Neural cell (in vitro differentiated cells): ENCODE data around the gene GASK1A. TPM values are rescaled to one million over a fixed set of nuclear protein-coding genes. Genes with fewer than 3 reads are reported as not detected.

Experiments
- H2AFZ ChIP-seq: fragments of 200-600, 300-800 bp; sonication (generic), shearing (Covaris generic); 2 replicates; pipeline ENCODE4 v1.6.0; 2014; ENCODE audit warnings: low read depth, mild to moderate bottlenecking, antibody characterized with exemption, low read length, moderate library complexity
- H3F3A ChIP-seq: fragments of 200-600 bp; shearing (Covaris generic); 2 replicates; pipeline ENCODE4 v1.6.1; 2016; ENCODE audit warnings: mild to moderate bottlenecking, moderate library complexity, mixed read lengths, antibody characterized with exemption, low read length; ENCODE audit not compliant: insufficient read depth, poor library complexity, severe bottlenecking
- H3K27ac ChIP-seq: fragments of 200-600, 300-800 bp; sonication (generic), shearing (Covaris generic); 2 replicates; pipeline ENCODE4 v1.5.1; 2014; ENCODE audit warnings: mild to moderate bottlenecking, low read length, moderate library complexity
- H3K27me3 ChIP-seq: fragments of 300-800, 200-600 bp; sonication (generic), shearing (Covaris generic); 2 replicates; pipeline ENCODE4 v1.6.0; 2014; ENCODE audit warnings: mild to moderate bottlenecking, low read depth, low read length, moderate library complexity; ENCODE audit not compliant: insufficient read depth
- H3K36me3 ChIP-seq: fragments of 300-800, 200-600 bp; sonication (generic), shearing (Covaris generic); 2 replicates; pipeline ENCODE4 v1.5.1; 2014; ENCODE audit warnings: mild to moderate bottlenecking, antibody characterized with exemption, low read length, moderate library complexity; ENCODE audit not compliant: insufficient read depth
- H3K4me2 ChIP-seq: fragments of 300-800, 200-600 bp; sonication (generic), shearing (Covaris generic); 2 replicates; pipeline ENCODE4 v1.6.0; 2014; ENCODE audit warnings: mild to moderate bottlenecking, low read length
- H3K4me3 ChIP-seq: fragments of 300-800, 200-600 bp; sonication (generic), shearing (Covaris generic); 2 replicates; pipeline ENCODE4 v1.5.1; 2014; ENCODE audit warnings: mild to moderate bottlenecking, low read length, moderate library complexity
- H3K79me2 ChIP-seq: fragments of 200-600 bp; shearing (Covaris generic); replicated peaks from 2 replicates; pipeline ENCODE4 v1.6.0; 2014; ENCODE audit warnings: mild to moderate bottlenecking, low read length, moderate library complexity; ENCODE audit not compliant: insufficient read depth
- H3K9ac ChIP-seq: fragments of 300-800, 200-600 bp; sonication (generic), shearing (Covaris generic); 2 replicates; pipeline ENCODE4 v1.6.1; 2016; ENCODE audit warnings: mild to moderate bottlenecking, low read length, mixed read lengths
- H3K9me2 ChIP-seq: fragments of 200-600 bp; shearing (Covaris generic); 2 replicates; pipeline ENCODE4 v1.6.1; 2016; ENCODE audit warnings: mild to moderate bottlenecking, low read length, mixed read lengths; ENCODE audit not compliant: insufficient read depth
- H3K9me3 ChIP-seq: fragments of 200-600, 300-800 bp; sonication (generic), shearing (Covaris generic); 2 replicates; pipeline ENCODE4 v1.6.1; 2016; ENCODE audit warnings: mild to moderate bottlenecking, mixed run types, low read length, moderate library complexity, mixed read lengths
- H4K20me1 ChIP-seq: fragments of 200-600 bp; shearing (Covaris generic); 2 replicates; pipeline ENCODE4 v1.6.1; 2016; ENCODE audit warnings: mild to moderate bottlenecking, mixed run types; ENCODE audit not compliant: insufficient read depth
- EP300 ChIP-seq: fragments of 450-650 bp; conservative IDR thresholded peaks from 2 replicates; pipeline ENCODE4 v1.6.1; 2014; ENCODE audit warnings: antibody characterized with exemption, mild to moderate bottlenecking, moderate library complexity; ENCODE audit not compliant: poor library complexity, severe bottlenecking
- EZH2 ChIP-seq: fragments of 200-600, 300-800 bp; shearing (Covaris generic), sonication (generic); IDR thresholded peaks from 2 replicates; pipeline ENCODE4 v1.6.1; 2014; ENCODE audit warnings: antibody characterized with exemption, low read length, borderline replicate concordance, mild to moderate bottlenecking; ENCODE audit not compliant: insufficient read depth, poor library complexity, severe bottlenecking
- MXI1 ChIP-seq: fragments of 450-650 bp; conservative IDR thresholded peaks from 2 replicates; pipeline ENCODE4 v1.6.1; 2014; ENCODE audit warnings: antibody characterized with exemption, mild to moderate bottlenecking; ENCODE audit not compliant: poor library complexity, severe bottlenecking
- POLR2AphosphoS5 ChIP-seq: IDR thresholded peaks from 2 replicates; pipeline ENCODE4 v1.6.1; 2012
- RAD21 ChIP-seq: fragments of 450-650 bp; conservative IDR thresholded peaks from 2 replicates; pipeline ENCODE4 v1.6.1; 2014; ENCODE audit warnings: antibody characterized with exemption, mild to moderate bottlenecking, moderate library complexity
- SMC3 ChIP-seq: fragments of 450-650 bp; conservative IDR thresholded peaks from 2 replicates; pipeline ENCODE4 v1.6.1; 2014; ENCODE audit warnings: antibody characterized with exemption, mild to moderate bottlenecking, moderate library complexity; ENCODE audit not compliant: poor library complexity
- TAF1 ChIP-seq: IDR thresholded peaks from 2 replicates; pipeline ENCODE4 v1.6.1; 2012; ENCODE audit warnings: low read depth
- polyA plus RNA-seq: library from polyadenylated mRNA; depleted of rRNA; stranded (reverse); fragments of >200 nt; gene quantifications from 2 replicates; pipeline ENCODE4 v1.2.3, GENCODE V29; 2014
- TF ChIP-seq, protein P1 (sequence below): fragments of 450-650 bp; IDR thresholded peaks from 2 replicates; pipeline ENCODE4 v1.5.1; 2014; ENCODE audit warnings: antibody characterized with exemption, mild to moderate bottlenecking, moderate library complexity; ENCODE audit not compliant: poor library complexity, severe bottlenecking
- TF ChIP-seq, protein P2 (sequence below): IDR thresholded peaks from 2 replicates; pipeline ENCODE4 v1.6.1; 2012; ENCODE audit warnings: borderline replicate concordance

Gene GASK1A
- polyA plus RNA-seq, 1 donor from 2014 or later, result not detected

DNA sequence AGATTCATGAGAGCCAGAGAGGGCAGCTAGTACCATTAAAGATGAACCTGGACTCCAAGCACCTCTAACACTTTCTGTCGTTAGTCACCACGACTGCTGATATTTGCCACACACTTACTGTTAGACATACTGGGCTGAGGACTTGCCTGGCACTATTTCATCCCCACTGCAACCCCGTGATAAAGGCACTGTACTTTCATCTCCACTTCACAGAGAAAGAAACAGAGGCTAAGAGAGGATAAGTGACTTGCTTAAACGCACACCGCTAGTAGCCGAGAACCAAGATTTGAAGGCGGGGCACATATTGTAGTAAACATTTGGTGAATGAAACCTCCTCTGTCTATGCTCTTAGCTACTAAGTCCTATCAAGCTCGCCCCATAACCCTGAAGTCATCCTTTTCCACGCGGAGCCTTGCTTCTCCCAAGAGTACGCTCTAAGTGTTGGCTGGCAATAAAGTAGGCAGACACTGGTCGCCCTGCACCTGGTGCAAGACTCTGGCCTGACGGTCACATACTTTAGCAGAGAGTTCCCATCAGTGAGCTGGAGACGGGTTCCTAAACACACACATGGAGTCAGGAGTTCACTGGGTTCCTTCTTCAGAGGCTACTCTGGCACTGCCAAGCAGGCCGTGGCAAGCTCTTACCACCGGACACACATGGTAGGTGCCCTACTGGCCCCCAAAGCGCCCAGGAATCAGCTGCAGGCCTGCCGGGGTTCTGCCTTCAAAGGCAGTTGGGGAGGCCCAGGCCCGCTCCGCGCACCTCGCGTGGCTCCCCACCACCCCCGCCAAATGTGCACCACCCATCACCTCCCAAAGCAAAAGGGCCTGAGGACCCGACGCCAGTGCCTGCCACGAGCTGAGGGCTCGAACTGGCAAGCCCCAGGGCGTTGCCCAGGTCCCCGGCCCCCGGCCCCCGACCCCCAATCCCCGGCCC, 125.8 kb downstream of the GASK1A start:
- no peaks in the 10 kb centered on the region for H3K9me3 ChIP-seq
- H3K9me2 ChIP-seq, result no peaks in the 10 kb centered on the region
- H3K36me3 ChIP-seq, result no peaks in the 10 kb centered on the region
- no peak for TF ChIP-seq POLR2AphosphoS5
- no peak for TF ChIP-seq TAF1
- no peak for TF ChIP-seq EZH2
- no peak for TF ChIP-seq SMC3
- no peaks in the 10 kb centered on the region for H3K27me3 ChIP-seq
- H3K27ac ChIP-seq, result no peak overlapping the region
- no peaks in the 10 kb centered on the region for H3K79me2 ChIP-seq
- peak overlapping the region; percentile 70 for H3K4me2 ChIP-seq
- H3K9ac ChIP-seq, result peak overlapping the region; percentile 84
- H2AFZ ChIP-seq, result no peak overlapping the region
- no peaks in the 10 kb centered on the region for H4K20me1 ChIP-seq
- H3K4me3 ChIP-seq, result peak overlapping the region; percentile 90
- H3F3A ChIP-seq, result no peaks in the 10 kb centered on the region

DNA sequence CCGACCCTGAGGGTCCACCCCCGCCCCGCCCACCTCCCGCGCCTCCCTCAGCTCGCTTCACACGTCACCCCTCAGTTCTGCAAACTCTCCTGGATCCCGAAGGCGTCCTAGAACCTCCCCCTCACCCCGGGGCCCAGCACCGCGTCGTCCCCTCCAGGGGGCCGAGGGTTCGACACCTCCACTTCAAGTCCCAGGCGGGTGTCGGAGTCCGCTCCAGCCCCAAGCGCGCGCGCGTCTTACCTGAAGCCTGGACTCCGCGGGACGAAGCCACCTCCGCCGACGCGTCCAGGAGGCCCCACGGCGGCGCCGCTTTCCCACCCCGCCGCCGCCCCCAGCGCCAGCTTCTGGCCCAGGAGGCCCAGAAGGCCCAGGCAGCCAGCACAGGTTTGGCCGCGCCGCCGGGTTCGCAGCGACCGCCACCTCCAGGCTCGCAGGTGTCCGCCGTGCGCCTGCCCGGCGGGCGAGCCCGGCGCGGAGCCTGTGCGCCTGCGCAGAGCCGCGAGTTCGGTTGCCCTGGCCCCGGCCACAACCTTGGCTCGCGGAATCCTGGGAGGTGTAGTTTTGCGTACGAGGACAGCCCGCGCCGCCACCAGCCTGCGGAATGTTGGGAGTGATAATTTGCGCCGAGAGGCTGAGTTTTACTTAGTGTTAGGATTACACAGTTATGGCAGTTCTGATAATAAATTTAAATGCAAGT, 126.6 kb downstream of the GASK1A start, which contains the start of gene POMGNT2:
Gene POMGNT2 (minus strand): TSS at position 484 of the 697 bp plus-strand sequence. CDS start 24,648 bp downstream, outside the sequence.
- Histone ChIP-seq H3K79me2 (no peaks in the 10 kb centered on the region), H3K4me2 (peak within 1 kb of the TSS; percentile 70), H3K9ac (peak within 1 kb of the TSS; percentile 84)

More for the DNA sequence above, 126.6 kb downstream of the GASK1A start, which contains the start of gene POMGNT2:
- H3K9me3 ChIP-seq, result no peaks in the 10 kb centered on the region
- no peaks in the 10 kb centered on the region for H3K36me3 ChIP-seq
- no peaks in the 10 kb centered on the region for H3K27me3 ChIP-seq
- H2AFZ ChIP-seq, result peak within 1 kb of the TSS; percentile 80
- H3K9me2 ChIP-seq, result no peaks in the 10 kb centered on the region
- H3K27ac ChIP-seq, result no peak within 1 kb of the TSS
- TF ChIP-seq POLR2AphosphoS5 (peak; percentile 74), SMC3 (peak; percentile 73), EZH2 (no peak), RAD21 (peak; percentile 66), EP300 (peak; percentile 48), MXI1 (peak; percentile 77)
- TF ChIP-seq, protein P1, sequence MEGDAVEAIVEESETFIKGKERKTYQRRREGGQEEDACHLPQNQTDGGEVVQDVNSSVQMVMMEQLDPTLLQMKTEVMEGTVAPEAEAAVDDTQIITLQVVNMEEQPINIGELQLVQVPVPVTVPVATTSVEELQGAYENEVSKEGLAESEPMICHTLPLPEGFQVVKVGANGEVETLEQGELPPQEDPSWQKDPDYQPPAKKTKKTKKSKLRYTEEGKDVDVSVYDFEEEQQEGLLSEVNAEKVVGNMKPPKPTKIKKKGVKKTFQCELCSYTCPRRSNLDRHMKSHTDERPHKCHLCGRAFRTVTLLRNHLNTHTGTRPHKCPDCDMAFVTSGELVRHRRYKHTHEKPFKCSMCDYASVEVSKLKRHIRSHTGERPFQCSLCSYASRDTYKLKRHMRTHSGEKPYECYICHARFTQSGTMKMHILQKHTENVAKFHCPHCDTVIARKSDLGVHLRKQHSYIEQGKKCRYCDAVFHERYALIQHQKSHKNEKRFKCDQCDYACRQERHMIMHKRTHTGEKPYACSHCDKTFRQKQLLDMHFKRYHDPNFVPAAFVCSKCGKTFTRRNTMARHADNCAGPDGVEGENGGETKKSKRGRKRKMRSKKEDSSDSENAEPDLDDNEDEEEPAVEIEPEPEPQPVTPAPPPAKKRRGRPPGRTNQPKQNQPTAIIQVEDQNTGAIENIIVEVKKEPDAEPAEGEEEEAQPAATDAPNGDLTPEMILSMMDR, result peak; percentile 52
- TF ChIP-seq, protein P2, sequence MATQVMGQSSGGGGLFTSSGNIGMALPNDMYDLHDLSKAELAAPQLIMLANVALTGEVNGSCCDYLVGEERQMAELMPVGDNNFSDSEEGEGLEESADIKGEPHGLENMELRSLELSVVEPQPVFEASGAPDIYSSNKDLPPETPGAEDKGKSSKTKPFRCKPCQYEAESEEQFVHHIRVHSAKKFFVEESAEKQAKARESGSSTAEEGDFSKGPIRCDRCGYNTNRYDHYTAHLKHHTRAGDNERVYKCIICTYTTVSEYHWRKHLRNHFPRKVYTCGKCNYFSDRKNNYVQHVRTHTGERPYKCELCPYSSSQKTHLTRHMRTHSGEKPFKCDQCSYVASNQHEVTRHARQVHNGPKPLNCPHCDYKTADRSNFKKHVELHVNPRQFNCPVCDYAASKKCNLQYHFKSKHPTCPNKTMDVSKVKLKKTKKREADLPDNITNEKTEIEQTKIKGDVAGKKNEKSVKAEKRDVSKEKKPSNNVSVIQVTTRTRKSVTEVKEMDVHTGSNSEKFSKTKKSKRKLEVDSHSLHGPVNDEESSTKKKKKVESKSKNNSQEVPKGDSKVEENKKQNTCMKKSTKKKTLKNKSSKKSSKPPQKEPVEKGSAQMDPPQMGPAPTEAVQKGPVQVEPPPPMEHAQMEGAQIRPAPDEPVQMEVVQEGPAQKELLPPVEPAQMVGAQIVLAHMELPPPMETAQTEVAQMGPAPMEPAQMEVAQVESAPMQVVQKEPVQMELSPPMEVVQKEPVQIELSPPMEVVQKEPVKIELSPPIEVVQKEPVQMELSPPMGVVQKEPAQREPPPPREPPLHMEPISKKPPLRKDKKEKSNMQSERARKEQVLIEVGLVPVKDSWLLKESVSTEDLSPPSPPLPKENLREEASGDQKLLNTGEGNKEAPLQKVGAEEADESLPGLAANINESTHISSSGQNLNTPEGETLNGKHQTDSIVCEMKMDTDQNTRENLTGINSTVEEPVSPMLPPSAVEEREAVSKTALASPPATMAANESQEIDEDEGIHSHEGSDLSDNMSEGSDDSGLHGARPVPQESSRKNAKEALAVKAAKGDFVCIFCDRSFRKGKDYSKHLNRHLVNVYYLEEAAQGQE, result no peak
- peak within 1 kb of the TSS; percentile 90 for H3K4me3 ChIP-seq
- H4K20me1 ChIP-seq, result no peaks in the 10 kb centered on the region
- no peaks in the 10 kb centered on the region for H3F3A ChIP-seq
